Body of pancreas (tissue), 4 donors: Measurements from ENCODE around the gene LSM11.

ENCODE experiments used
- CTCF ChIP-seq, 7 experiments: fragments of 450-650 bp in 4 of 7; fragments of 200-600 bp in 3 of 7; sonication (generic) in 3 of 7; IDR thresholded peaks; one replicate each; pipeline ENCODE4 v1.5.1; 2016 to 2019; ENCODE audit warnings: antibody characterized with exemption in 7 of 7
- POLR2A ChIP-seq, 3 donors: fragments of 450-650 bp; IDR thresholded peaks; one replicate each; pipeline ENCODE4 v1.6.1; 2016; ENCODE audit warnings: antibody characterized with exemption in 3 of 3, mild to moderate bottlenecking in 2 of 3

- TF ChIP-seq CTCF (IDR thresholded peaks at IDR 0.05) (no peak), POLR2A (IDR thresholded peaks at IDR 0.05) (no peak)
Measured at GRCh38 chr5:157750320-157750719, 6.8 kb downstream of the LSM11 start.
